ENCODE measurements around the gene PSME2.

Gene PSME2

DNA sequence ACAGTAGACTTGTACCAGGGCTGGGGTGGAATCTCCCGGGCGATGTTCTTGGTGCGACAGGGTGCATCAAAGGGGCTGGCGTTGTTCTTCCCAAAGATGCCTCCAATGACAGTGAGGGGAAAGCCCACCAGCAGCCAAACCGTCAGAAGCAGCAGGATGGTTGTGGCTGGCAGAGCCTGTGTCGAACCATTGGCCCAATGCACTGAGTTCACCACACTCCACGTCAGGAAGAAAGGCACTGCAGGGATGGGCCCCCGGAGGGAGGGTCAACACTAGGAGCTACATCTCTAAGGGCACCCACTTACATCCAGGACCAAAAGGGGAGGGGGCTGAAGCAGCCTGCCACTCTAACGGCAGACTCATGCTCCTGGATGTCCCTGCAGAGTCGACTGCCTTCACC lies 44.0 kb upstream of the PSME2 start:
- no peaks in the 10 kb centered on the region for H3K27me3 Mint-ChIP-seq (ENCODE audit: low read depth)
- H3K4me1 Mint-ChIP-seq: peaks cover 41% of the 10 kb centered on the region
- TF ChIP-seq, protein P1, sequence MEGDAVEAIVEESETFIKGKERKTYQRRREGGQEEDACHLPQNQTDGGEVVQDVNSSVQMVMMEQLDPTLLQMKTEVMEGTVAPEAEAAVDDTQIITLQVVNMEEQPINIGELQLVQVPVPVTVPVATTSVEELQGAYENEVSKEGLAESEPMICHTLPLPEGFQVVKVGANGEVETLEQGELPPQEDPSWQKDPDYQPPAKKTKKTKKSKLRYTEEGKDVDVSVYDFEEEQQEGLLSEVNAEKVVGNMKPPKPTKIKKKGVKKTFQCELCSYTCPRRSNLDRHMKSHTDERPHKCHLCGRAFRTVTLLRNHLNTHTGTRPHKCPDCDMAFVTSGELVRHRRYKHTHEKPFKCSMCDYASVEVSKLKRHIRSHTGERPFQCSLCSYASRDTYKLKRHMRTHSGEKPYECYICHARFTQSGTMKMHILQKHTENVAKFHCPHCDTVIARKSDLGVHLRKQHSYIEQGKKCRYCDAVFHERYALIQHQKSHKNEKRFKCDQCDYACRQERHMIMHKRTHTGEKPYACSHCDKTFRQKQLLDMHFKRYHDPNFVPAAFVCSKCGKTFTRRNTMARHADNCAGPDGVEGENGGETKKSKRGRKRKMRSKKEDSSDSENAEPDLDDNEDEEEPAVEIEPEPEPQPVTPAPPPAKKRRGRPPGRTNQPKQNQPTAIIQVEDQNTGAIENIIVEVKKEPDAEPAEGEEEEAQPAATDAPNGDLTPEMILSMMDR (IDR thresholded peaks at IDR 0.05; ENCODE audit: unreplicated experiment in 3 of 3): no peak
- H3K4me3 Mint-ChIP-seq: peak overlapping the region in 1 of 3 experiments; percentile 37
- H3K9me3 Mint-ChIP-seq: no peaks in the 10 kb centered on the region
- no peak overlapping the region for H3K27ac Mint-ChIP-seq
- H3K36me3 Mint-ChIP-seq (ENCODE audit: low read depth): peaks cover 31% of the 10 kb centered on the region

DNA sequence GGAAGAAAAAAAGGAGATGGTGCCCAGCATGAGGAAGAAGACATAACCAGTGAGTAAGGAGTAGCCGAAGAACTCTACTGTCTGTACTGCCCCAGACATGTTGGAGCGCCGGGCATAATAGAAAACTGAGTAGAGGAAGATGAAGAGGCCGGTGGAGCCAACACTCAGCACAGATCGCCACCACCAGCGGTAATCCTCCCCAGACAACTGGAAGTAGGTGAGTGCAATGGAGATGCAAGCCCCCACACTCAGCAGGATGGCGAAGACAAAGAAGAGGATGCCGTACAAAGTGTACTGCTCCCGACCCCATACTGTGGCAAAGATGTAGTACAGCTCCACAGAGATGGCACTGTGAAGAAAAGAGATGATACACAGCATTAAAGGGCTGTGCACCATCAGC lies 43.0 kb upstream of the PSME2 start:
- Mint-ChIP-seq H3K4me1 (peaks cover 35% of the 10 kb centered on the region), H3K9me3 (no peaks in the 10 kb centered on the region), H3K4me3 (peak overlapping the region in 1 of 3 experiments; percentile 95), H3K36me3 (ENCODE audit: low read depth) (peaks cover 31% of the 10 kb centered on the region), H3K27ac (peak overlapping the region; percentile 44 to 90 (median 88)), H3K27me3 (ENCODE audit: low read depth) (no peaks in the 10 kb centered on the region)
- TF ChIP-seq, protein P1 (IDR thresholded peaks at IDR 0.05; ENCODE audit: unreplicated experiment in 3 of 3): no peak

DNA sequence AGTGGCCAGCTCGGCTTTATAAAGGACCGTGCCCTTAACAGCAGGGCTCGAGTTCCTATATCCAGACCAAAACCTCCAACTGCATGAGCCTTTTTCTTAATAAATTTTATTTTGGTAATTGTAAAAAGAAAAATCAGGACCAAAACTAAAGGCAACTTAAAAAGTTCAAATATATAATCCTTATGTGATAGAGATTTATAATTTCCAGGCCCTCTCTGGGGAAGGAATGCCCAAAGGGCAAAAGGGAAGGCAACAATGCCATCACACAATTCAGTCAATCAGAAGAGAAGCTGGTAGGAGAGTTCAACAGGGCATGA lies 42.6 kb upstream of the PSME2 start:
- Mint-ChIP-seq H3K27ac (peak overlapping the region; percentile 44 to 90 (median 88)), H3K27me3 (ENCODE audit: low read depth) (no peaks in the 10 kb centered on the region), H3K4me1 (peaks cover 31% of the 10 kb centered on the region), H3K36me3 (ENCODE audit: low read depth) (peaks cover 29% of the 10 kb centered on the region), H3K4me3 (peak overlapping the region; percentile 93 to 95 (median 94)), H3K9me3 (no peaks in the 10 kb centered on the region)
- TF ChIP-seq, protein P1 (IDR thresholded peaks at IDR 0.05; ENCODE audit: unreplicated experiment in 3 of 3): no peak

DNA sequence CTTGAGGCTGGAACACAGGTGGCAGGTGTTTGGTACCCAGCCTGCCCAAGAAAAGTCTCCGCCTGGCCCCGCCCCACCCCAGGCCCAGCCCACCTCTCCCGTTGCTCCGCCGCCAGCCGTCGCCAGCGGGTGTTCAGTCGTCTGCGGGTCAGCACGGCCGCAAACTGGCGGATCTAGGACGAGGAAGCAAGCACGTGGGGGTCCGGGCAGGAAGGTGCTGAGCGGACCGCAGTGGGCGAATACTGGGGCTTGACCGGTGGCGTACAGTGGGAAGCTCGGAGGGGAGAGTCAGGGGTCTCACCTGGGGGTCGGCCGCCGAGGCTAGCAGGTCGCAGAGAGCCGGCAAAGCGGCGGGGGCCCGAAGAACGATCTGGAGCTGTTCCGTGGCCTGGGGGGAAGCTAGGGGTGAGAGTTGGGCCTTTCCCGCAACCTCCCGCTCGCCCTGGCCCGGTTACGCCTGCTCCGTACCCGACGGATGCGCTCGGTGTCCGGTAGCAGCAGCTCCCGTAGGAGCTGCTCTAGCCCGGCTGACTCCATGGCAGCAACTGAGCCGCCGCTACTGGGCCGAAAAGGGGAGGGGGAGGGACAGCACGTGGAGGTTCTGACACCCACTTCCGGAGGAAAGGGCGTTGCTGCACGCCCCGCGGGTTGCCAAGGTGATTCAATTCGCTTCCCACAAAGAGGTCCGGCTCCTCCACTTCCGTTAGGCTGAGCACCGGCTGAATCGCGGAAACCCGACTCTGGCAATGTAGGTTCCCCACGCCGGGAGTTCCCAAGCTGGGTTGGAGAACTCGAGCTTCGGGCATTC lies 42.0 kb upstream of the PSME2 start, which contains the start of gene IPO4:
Gene IPO4, minus strand, starts transcription at position 566 of the 808 bp plus-strand sequence. Its CDS starts 29 bp downstream, at position 537.
- Mint-ChIP-seq H3K27me3 (ENCODE audit: low read depth) (no peaks in the 10 kb centered on the region), H3K9me3 (no peaks in the 10 kb centered on the region), H3K27ac (peak within 1 kb of the TSS; percentile 44 to 90 (median 88)), H3K36me3 (ENCODE audit: low read depth) (peaks cover 30% of the 10 kb centered on the region), H3K4me1 (peaks cover 29% of the 10 kb centered on the region), H3K4me3 (peak within 1 kb of the TSS; percentile 93 to 95 (median 94))
- TF ChIP-seq, protein P1 (IDR thresholded peaks at IDR 0.05; ENCODE audit: unreplicated experiment in 3 of 3): no peak

DNA sequence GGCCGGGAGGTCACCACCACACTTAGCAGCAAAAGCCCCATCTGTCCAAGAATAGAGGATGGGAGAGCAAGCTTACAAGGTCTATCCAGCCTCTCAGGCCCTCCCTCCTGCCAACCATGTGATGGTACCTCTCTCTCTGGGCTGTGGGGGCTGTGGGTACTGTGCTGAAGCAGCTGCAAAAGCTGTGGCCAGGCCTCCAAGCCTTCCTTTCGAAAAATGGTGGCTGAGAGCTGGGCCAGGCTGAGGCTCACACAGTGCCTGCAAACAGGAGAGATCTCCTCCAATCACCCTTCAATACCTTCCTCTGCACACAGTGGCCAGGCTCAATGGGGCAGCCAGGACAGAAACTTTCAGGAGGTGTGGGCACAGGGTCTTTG lies 41.1 kb upstream of the PSME2 start:
- no peaks in the 10 kb centered on the region for H3K9me3 Mint-ChIP-seq
- H3K36me3 Mint-ChIP-seq (ENCODE audit: low read depth): peaks cover 28% of the 10 kb centered on the region
- H3K4me1 Mint-ChIP-seq: peaks cover 29% of the 10 kb centered on the region
- TF ChIP-seq, protein P1 (IDR thresholded peaks at IDR 0.05; ENCODE audit: unreplicated experiment in 3 of 3): no peak
- H3K27me3 Mint-ChIP-seq (ENCODE audit: low read depth): no peaks in the 10 kb centered on the region
- H3K4me3 Mint-ChIP-seq: peak overlapping the region; percentile 93 to 95 (median 94)
- H3K27ac Mint-ChIP-seq: peak overlapping the region; percentile 44 to 90 (median 88)
